HG02870 (cell line): ENCODE data around the gene GRID1.

ENCODE experiments used
- ATAC-seq: cut with Tn5 transposase; IDR thresholded peaks from one replicate; pipeline ENCODE4 v1.9.1; 2021; ENCODE audit warnings: mild to moderate bottlenecking, moderate library complexity; ENCODE audit not compliant: unreplicated experiment

Gene GRID1

DNA sequence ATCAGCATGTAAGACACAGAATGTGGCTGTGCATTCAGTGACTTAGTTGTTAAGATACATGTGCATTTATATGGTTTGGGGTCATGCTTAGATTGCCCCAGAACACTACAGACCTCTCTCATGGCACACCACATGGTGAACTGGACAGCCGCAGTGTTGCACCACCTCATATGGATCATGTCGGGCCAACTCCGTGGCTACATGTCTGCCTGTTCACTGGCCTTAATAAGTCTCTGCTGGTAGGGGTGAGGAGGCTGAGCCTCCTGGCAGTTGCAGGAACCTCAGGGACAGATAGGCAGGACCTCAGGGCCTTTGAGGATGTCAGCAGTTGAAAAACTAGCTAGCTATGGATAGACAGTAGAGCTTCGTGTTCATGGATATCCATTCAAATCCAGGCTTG, 751.0 kb downstream of the GRID1 start:
- no peak for ATAC-seq

- ATAC-seq, result no peak
These were observed 751.6 kb downstream of the GRID1 start for GRCh38 chr10:85614981-85615380.

DNA sequence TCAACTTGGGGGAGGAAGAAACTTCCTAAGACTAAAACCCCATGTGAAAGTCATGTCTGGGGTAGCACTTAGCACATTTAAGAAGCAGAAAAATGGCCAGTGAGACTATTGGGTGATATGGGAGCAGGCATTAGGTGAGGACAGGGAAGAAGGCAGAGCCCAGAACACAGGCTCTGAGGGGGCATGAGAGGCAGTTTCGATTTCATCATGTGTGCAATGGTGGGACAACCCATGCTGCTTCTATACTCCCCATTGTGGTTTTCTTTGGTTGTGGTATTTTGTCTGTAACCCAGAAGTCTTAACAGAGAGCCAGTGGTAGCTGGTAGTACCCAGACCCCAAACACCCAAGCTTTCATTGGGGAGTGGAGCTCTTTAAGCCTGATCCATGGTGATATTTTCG, 752.0 kb downstream of the GRID1 start:
- ATAC-seq, result no peak

- ATAC-seq, result no peak
These were observed 753.2 kb downstream of the GRID1 start for GRCh38 chr10:85613391-85613790.

- ATAC-seq, result peak; percentile 45
These were observed 753.8 kb downstream of the GRID1 start for GRCh38 chr10:85612833-85613232.

DNA sequence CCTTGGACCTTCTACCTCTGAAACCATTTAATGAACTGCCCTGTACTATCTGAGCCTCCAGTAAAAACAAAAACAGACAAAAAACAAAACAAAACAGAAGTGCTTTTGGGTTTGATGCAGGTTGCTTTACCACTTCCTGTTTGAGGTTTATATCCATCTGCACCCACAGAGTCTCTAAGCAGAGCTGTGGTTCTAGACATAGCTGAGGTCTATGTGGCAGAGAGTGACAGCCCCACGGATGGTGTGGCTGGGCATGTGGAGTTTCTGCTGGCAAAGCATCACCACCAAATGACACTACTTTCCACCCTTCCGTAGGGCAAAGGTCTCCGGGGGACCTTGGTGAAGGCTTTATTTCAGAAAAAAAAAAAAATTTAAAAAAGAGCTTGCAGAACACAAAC, 754.2 kb downstream of the GRID1 start:
- ATAC-seq, result peak; percentile 80

GRCh38 chr10:85611746-85612377, 754.7 kb downstream of the GRID1 start:
- peak; percentile 3 for ATAC-seq

DNA sequence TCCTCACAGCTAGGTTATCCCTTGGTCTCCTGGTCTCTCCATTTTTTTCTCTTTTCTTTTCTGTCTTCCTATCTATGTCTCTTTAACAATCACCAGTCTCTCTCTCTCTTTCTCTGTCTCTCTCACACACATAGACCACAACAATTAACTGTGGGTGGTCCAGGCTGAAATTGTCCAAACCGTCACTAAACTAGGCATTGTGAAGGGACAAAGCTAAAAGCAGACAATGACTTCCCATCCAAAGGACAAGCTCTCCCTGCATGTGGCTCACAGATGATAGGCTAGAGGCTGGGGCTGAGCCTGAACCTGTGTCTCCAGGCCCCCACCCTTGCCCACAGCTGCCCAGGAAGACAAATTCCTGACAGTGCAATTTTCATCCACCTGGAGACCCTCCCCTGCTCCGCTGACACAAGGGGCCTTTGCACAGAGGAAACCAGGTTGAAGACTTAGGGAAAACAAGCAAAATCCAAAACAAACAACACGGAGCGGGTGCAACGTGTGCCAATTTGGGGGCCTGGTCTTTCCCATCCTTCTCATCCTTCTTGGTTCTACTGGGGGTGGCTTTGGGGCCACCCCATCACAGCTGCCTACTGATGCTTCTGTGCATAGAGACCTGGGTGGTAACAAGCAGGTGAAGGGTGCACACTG, 755.4 kb downstream of the GRID1 start:
- ATAC-seq, result no peak

- no peak for ATAC-seq
These were observed 756.1 kb downstream of the GRID1 start for GRCh38 chr10:85610381-85611092.

- ATAC-seq, result no peak
These were observed 757.1 kb downstream of the GRID1 start for GRCh38 chr10:85609509-85609908.

DNA sequence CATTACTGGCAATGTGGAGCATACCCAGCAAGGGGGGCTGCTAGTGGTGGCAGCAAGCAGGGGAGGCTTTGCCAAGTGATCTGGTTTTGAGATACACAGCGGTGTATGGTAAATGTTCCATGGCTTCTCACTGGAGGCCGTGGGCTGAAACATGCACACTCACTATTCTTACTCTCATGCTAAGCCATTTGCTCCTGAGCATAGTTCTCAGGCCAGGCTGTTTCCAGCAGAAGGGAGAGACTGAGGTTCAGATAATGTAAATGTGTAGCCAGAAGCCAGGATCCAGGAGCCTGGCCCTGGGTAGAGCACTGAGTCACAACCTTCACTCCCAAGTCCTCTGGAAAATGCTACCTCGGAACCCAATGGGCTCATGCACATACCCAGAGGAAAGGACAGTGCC, 757.9 kb downstream of the GRID1 start:
- ATAC-seq, result no peak

DNA sequence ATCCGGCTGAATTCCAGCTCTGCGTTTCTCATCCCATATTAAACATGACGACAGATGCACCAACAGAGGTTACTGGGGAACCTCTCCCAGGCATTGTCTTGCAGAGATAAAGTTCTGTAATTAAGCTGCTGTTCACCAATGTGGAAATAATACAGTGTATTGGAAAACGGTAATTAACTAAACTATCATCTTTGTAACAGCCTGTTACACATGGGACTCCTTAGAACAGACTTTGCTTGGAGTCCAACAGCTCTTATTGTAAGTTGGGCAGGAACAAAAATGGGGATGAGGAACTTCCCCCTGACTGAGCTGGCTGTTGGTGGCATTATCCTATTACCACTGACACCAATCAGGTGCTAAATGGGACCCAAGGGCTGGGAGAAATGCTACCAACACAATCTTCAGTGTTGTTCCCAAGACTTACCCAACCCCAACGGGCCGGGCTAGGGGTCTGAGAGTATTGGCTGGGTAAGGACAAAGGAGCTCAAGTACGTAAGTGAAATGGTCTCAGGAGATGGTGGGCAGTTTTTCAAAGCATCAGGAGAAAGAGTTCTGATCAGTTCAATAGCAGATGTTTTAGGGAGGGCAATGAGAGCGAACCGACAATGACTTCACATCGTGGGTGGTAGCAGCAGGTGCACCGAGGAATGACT, 759.4 kb downstream of the GRID1 start:
- no peak for ATAC-seq

- ATAC-seq, result no peak
These were observed 760.2 kb downstream of the GRID1 start for GRCh38 chr10:85606401-85606800.

DNA sequence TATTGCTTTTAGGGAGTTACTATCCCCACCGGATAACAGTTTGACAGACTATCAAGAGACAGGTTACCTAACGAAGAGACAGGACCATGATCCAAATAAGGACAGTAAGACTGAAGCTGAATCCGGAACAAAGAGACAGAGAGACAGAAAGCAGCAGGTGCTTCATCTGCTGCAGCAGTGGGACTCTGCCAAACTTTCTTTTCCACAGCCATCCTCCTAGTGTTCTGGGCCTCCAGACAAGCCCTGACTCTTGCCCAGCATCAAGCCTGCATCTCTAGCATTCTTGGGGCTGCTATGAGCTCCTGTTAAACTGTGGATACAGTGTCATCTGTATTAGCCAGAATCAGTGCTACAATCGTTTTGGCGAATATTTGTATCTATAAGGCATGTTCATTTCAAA, 761.7 kb downstream of the GRID1 start:
- no peak for ATAC-seq

DNA sequence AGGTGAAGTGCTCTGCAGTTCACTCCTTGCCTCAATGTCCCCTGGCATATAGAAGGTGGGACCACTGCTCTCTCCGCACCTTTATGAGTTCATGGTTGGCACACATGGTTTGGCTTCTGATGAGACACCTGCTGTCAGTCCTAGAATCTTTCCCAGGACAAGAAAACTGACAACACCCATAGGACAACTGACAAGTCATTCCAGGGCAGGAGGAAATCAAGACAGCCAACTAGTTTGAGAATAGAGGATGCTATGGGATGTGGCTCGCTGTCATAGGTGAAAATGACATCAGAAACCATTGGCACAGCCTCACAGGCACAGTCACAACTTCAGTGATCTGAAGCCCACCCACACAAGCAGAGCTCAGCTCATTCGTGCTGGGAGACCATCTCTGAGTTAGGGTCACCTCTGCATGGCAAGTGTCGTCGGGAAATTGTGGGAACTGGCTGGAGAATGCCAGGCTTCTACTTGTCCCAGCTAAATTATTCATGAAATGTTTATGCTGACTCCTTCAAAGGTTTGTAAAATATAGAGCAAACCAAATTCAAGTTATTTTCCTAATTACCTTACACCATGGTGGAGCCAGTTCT, 762.4 kb downstream of the GRID1 start:
- no peak for ATAC-seq

DNA sequence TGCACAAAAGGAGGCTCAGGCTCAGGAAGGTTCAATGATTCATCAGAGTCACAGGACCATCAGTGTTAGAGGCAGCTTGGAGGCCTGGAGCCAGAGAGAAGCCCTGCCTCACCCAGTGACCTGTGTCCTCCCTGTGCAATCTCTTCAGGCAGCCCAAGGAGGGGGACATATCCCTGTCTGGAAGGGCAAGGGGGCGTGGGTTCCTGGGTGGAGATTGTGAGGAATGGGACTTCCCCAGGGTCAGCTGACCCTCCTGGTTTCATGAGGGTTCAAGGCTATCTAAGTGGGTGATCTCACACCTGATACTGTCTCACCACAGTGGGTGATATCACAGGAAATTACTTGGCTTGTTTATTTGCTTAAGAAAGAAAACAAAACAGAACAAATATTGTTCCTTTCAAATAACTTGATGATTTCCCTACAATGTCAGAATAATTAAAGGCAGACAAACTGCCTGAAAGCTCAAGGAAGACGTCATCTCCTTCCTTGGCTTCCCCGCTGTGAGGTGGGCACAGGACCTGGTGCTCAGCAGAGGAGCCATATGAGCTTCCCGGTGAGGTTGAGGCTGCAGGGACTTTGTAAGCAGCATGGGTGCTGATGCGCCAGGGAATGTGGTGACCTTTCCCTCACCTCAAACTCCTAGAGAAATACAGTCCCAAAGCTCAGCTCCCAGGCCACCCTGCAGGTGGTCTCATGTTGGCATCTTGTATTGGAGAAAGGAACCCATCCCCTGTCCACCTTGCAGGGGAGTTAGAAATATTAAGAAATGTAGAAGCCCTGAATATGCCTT, 763.2 kb downstream of the GRID1 start:
- no peak for ATAC-seq

DNA sequence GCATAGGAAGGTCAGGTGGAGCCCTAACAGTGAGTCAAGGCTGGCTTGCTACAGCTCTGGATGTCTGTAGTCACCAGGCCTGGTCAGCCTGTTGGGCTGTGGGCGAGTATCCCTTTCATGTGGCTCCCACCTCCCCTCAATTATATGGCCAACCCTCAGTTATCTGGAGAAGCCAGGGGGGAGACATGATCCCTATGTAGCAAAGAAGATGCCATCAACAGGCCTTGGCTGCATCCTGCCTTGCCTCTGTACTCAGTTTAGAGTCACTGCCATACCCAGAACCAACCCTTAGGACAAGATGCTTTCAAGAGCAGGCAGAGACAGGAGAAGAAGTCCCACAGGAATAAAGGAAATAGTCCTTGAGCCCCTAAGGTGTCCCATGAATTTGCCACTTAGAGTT, 763.9 kb downstream of the GRID1 start:
- ATAC-seq, result no peak

- no peak for ATAC-seq
These were observed 764.3 kb downstream of the GRID1 start for GRCh38 chr10:85602306-85602705.

GRCh38 chr10:85601526-85601925, 765.1 kb downstream of the GRID1 start:
- no peak for ATAC-seq

GRCh38 chr10:85600744-85601081, 765.9 kb downstream of the GRID1 start:
- ATAC-seq, result no peak
